ENCODE results near the gene FKBP1A.
A peak's percentile ranks its signal among the peaks of the same experiment; 100 is the strongest.

FKBP1A gene

GRCh38 chr20:1338096-1338495 is 54.8 kb downstream of the FKBP1A start:
- DNase-seq (ENCODE audit: low spot score) = no peak
- peak overlapping the region in 1 of 2 donors; percentile 60 for H3K27ac ChIP-seq
- TF ChIP-seq, protein P1, sequence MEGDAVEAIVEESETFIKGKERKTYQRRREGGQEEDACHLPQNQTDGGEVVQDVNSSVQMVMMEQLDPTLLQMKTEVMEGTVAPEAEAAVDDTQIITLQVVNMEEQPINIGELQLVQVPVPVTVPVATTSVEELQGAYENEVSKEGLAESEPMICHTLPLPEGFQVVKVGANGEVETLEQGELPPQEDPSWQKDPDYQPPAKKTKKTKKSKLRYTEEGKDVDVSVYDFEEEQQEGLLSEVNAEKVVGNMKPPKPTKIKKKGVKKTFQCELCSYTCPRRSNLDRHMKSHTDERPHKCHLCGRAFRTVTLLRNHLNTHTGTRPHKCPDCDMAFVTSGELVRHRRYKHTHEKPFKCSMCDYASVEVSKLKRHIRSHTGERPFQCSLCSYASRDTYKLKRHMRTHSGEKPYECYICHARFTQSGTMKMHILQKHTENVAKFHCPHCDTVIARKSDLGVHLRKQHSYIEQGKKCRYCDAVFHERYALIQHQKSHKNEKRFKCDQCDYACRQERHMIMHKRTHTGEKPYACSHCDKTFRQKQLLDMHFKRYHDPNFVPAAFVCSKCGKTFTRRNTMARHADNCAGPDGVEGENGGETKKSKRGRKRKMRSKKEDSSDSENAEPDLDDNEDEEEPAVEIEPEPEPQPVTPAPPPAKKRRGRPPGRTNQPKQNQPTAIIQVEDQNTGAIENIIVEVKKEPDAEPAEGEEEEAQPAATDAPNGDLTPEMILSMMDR (IDR thresholded peaks at IDR 0.05) = no peak
- H3K4me3 ChIP-seq = no peak overlapping the region

- DNase-seq (ENCODE audit: low spot score) = no peak
- H3K27ac ChIP-seq = peak overlapping the region in 1 of 2 donors; percentile 60
- H3K4me3 ChIP-seq = no peak overlapping the region
- TF ChIP-seq, protein P1 (IDR thresholded peaks at IDR 0.05) = no peak
Observed at GRCh38 chr20:1337441-1337840, 55.4 kb downstream of the FKBP1A start.

DNA sequence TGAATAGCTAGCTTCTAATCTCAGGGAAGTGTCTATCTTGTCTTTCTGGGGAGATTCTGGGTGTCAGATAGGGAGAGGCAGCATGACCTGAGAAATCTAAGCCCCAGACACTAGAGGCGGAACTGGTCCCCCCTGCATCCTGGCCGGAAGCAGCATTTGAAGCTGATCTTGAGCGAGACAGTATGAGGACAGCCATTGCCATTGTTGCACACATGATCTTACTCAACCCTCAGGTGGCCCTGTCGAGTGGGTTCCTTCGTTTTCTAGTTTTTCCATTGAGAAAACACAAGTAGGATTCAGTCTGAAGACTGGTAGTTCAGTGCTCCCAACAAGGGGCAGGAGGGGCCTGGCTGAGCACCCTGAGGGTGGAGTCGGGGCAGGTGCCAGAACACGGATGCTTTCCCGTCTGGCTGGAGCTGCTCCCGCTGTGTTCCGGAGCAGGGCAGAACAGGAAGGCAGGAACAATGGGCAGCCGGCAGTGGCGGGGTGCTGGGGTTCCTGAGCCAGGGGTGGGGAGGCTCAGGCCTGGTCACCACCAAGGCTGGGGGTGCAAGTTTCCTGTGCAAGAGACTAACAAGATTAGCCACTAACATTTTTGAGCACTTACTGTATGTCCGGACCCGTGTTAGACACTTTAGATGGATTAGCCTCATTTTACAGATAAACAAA is 56.0 kb downstream of the FKBP1A start:
- Histone ChIP-seq H3K4me3 (peak overlapping the region; percentile 46), H3K27ac (peak overlapping the region in 1 of 2 donors; percentile 60)
- TF ChIP-seq, protein P1 (IDR thresholded peaks at IDR 0.05) = no peak
- no peak for DNase-seq (ENCODE audit: low spot score)

GRCh38 chr20:1335961-1336698 is 56.7 kb downstream of the FKBP1A start:
- Histone ChIP-seq H3K4me3 (no peak overlapping the region), H3K27ac (peak overlapping the region in 1 of 2 donors; percentile 60)
- no peak for DNase-seq (ENCODE audit: low spot score)
- TF ChIP-seq, protein P1 (IDR thresholded peaks at IDR 0.05) = no peak

GRCh38 chr20:1334761-1335160 is 58.1 kb downstream of the FKBP1A start:
- TF ChIP-seq, protein P1 (IDR thresholded peaks at IDR 0.05) = no peak
- H3K4me3 ChIP-seq = no peak overlapping the region
- H3K27ac ChIP-seq = no peak overlapping the region
- DNase-seq (ENCODE audit: low spot score) = no peak

GRCh38 chr20:1334370-1334731 is 58.5 kb downstream of the FKBP1A start:
- TF ChIP-seq, protein P1 (IDR thresholded peaks at IDR 0.05) = no peak
- DNase-seq (ENCODE audit: low spot score) = no peak
- Histone ChIP-seq H3K4me3 (no peak overlapping the region), H3K27ac (no peak overlapping the region)

Data from coronary artery (tissue), 2 donors.